Loucy (cell line): ENCODE results near the gene CDC25A.

ENCODE experiments used
- CTCF ChIP-seq: fragments of 200-600 bp; sonication (generic); conservative IDR thresholded peaks from 2 replicates; pipeline ENCODE4 v1.5.1; 2014; ENCODE audit warnings: mild to moderate bottlenecking, antibody characterized with exemption, low read length
- EZH2phosphoT487 ChIP-seq: fragments of 200-600 bp; IDR thresholded peaks from 2 replicates; pipeline ENCODE4 v1.6.1; 2018; ENCODE audit warnings: antibody characterized with exemption, mild to moderate bottlenecking, moderate library complexity, borderline replicate concordance

- TF ChIP-seq EZH2phosphoT487 (no peak), CTCF (no peak)
Observed at GRCh38 chr3:48122504-48122903, 65.7 kb downstream of the CDC25A start.
